Activated effector memory CD4-positive, alpha-beta T cell treated with Interleukin-2 at 50 U/mL for 16 hours (primary cell): Measurements from ENCODE around the gene NIN.
"Not testable (repeated sequence)": the region's sequence is repeated elsewhere in the genome, so short reads cannot be mapped to it uniquely, and the experiment has no call there.

ENCODE experiments used
- DNase-seq: peaks from one replicate; pipeline ENCODE4 v3.0.0-alpha.2; 2020

The NIN gene

DNA sequence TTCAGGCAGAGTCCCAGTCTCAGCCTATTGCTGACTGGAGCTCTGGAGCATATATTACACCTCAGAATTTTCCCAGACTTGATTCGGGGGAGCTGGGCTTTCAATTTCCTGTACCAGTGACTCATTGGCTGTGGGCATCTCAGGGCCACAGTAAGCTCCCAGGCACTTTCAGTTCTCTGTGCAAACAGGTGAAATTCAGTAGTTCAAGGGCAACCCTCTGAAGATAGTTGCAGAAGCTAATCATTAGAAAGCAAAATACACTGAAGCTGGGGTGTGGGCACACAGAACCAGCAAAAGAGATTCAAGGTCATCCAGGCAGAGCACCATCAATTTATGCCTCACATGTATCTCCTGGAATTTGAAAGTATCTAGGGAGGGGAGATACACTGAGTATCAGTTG, 8.1 kb upstream of the NIN start:
- DNase-seq = no peak

DNA sequence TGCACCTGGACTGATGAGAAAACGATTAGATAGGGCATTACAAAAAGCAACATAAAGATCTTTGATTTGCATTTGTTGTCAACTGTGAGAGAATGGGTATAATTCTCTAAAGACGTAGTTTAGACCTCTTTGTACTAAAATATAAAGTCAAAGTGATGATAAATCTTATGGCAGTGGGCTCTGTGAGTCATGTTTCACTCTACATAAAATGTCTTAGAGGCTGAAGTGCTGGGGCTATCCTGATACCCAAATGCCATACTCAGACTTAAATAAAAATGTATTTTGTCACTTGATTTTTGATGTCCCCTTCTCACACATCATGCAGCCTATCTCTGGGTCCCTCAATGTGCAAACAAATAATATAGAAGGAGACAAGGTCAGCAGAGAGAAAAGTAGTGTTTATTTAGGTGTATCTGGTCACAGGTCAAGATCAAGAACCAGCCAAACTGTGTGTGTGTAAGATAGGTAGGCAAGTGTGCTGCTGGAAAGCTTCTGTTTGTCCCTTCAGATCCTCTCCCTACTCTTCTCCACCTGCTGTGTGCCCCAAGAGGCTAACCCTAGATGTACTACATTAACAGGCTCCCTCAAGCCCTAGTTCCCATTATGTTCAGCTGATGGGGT, 7.0 kb upstream of the NIN start:
- no peak for DNase-seq

DNA sequence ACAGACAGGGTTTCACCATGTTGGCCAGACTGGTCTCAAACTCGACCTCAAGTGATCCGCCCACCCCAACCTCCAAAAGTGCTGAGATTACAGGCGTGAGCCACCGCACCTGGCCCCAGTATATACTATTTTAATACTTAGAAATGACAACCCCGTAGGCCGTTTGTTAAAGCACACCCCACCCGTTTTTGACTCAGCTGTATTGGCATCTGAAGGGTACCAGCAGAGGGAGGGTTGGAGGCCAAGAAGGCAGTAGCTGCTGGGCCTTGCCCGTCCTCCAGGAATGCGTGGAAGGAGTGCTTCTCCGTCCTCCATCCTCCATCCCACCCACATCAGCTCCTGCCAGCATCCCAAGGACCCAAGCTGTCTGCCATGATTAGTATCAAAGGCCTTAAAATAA, 6.3 kb upstream of the NIN start:
- no peak for DNase-seq

DNA sequence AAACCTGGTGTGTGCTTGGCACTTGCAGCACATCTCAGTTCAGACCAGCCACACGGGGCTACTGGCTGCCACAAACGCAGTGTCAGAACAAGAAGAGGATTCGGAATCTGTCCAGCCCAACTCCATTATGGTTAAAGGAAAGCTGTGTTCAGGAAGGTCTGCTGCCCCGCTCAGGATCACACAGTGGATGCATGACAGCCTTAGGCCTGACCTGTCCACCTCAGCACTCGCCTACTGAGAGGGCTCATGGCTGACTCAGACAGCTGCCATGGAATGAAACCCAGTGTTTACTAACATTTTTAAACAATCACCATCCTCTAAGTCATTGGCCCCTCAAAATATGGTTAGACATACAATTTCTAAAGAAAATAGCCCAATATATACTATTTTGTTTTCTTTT, 5.6 kb upstream of the NIN start:
- no peak for DNase-seq

DNA sequence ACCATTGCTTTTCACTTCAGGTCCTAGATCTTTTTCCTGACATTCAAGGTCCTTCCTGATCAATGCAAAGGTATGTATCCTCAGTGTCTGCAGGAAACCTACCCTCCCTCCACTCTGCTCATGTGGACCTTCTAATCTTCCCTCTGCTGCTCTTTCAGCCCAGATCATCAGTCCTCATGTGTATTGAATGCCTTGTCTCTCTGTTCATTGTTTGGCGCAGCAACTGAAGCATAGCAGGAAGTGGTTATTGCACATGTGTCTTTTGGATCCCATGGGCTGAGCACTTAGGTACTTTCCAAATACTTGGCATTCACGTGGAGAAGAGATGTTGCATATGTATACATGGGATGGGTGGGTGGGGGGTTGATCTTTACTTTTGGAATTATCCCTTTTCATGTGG, 4.3 kb upstream of the NIN start:
- DNase-seq = peak; percentile 14

DNA sequence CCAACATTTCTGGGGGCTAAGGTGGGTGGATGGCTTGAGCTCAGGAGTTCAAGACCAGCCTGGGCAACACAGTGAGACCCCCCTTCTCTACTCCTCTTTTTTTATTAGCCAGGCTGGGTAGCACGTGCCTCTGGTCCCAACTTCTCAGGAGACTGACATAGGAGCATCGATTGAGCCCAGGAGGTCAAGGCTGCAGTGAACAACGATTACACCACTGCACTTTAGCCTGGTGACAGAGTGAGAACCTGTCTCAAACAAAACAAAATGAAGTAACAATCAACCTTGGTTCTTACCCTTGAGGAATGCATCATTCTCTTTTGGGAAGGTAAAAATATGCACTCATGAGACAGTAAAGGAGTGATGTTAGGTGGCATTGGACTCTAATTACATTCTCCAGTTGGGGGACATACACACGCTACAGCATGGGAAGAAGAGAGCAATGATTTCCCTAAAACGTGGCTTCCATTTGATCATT, 3.9 kb upstream of the NIN start:
- no peak for DNase-seq

DNA sequence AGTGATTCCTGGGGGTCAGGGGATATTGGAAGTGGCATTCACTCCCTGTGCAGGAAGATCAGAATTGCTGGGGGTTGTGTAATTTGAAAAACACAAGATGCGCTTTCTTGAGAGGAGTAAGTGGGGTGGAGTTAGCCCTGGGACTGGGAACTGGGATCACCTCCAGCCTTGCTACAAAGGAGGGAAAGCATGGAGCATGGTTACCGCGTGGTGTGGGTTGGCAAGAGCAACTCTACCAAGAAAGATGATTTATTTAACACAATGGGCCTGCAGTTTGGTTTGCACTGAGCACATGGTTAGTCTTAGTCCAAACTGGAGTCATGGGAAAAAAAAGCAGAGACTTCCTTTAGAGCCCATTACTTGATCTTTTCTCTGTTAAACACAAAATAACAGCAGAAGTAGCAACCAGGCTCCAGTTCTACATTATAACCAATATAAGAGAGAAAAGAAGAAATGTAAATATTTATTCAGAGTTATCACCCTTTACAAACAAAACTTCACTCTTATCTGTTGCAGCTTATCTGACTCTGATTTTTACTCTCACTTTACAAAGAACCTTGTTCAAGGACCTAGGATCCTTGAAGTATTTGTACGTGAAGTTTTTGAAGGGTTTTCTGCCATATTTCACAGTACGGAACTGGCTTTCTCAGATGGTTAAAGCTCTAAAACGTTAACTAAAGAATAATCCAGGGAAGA, 2.1 kb upstream of the NIN start:
- DNase-seq = no peak

DNA sequence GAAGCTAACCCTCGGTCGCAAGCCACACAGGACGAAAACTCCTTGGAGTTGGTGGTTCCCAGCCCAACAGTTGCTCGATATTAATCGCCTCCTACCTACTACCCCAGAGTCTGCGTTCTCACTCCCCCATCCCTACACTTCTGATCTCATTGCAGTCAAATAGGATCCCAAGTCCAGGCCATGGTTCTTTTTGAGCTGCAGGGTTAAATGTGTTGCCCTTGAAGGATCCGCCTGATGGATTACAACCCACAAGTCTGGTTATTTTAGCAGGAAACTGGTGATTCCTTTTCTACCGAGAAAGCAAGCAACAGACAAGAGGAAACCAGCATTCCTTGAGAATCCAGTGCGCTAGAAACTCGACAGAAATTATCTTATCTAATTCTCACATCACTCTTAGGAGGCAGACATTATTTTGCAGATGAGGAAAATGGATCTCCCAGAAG, 785 bp upstream of the NIN start:
- no peak for DNase-seq

DNA sequence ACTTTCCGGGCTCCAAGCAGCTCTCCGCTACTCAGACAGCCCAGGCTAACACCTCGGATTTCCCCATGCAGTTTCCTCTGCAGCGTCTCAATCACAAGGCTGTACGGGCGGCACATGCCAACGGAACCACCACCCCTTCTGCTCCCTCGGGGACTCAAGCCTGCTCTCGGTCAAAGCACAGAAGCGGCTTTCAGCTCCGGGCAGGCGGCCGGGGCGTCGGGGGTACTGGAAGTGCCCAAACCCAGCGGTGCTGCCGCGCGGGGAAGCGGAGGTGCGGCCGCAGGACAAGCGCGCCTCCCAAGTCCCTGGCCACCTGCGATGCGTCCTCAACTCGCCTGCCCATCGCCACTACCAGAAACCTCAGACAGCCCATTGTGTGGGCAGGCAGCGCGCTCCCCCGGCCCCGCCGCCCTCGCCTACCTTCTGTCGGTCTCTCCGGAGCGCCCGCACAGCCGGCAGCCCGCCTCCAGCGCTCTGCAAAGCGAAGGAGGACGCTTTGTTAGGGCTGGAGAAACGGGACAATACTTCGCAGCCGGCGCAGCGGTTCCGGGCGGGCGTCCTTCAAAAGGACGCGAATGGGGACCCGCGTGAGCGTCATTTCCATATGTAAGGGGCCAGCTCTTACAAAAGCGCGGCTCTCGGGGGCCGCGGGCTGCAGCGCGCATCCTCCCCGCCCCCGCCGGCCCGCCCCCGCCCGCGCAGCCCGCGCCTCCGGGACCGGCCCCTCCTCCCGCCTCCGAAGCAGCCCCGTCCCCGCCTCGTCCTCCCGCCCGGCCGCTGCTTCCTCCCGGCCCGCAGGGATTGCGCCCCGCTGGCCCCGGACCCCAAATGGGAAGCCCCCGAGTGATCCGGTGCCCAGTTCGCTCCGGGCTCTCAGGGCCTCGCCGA, 674 bp downstream of the NIN start:
- peak; percentile 53 for DNase-seq

DNA sequence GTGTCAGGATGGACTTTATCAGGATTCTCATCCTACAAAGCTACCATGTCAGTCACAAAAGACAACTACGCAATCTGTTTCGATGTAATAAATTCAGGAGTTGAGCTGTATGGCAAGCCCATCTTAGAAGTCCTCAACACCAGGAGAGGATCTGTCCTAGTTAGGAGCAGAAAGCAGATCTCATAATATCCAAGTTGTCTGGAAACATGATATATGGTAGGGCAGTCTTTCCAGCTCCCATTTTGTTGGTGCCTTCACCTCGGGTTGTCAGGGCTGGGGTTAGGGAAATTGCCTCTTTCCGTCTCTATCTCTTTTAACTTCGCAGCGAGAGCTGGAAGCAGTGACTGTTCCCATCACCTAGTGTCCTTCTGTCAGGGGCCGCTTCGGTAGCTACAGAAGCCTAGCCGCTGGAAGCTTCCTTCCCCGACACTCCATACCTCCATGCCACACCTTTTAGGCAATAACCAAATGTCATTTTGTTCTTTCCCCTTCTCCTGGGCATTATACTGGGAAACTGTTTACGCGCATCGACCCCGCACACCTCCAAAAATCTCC, 1.4 kb downstream of the NIN start:
- no peak for DNase-seq

DNA sequence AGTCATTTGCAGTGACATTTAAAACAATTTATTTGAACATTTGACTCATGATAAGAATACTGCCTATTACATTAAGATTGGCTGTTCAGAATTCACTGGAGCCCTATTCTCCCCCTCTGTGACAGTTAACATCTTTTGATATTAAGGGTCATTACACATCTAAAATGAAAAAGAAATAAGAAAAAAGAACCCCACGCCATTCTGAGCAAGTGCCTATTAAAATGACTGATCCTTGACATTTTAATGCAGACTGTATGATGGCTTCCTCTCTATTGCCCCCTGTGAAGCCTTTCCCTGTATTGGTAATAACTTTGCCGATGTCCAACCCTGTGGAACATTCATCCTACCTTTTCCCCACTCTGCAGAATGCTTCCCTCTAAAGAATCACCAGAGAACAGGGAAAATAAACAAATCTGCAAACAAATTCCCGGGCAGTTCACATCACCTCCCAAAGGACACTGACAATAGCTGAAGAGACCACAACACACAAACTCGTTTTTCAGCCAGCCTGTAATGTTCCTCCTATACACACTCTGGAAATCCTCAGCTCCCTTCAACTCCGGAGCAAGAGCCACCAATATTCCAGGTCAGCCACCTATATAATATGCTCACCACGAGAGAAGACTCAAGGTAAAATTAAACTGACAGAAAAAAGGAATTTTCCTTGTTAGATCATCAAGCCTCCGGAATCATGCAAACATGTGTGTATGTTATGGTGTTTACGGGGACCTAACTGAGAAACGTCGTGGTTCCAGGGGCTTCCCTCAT, 2.1 kb downstream of the NIN start:
- no peak for DNase-seq

DNA sequence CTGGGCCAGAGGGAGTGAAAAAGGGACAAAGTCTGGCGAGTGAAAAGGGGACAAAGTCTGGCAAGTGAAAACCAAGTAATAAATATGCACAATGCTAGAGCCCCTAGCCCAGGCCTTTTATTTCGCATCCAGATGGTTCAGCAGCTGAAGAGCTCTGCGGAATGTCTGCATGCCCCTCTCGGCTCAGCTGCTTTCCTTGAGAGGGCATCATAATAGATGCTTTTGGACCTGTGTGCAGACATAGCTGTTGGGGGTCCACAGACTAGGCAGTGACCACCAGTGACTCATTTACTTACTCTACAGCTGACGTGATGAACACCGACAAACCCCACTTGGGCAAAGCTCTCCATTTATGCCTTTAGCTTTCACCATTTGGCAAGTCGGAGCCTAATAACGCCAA, 4.3 kb downstream of the NIN start:
- no peak for DNase-seq

DNA sequence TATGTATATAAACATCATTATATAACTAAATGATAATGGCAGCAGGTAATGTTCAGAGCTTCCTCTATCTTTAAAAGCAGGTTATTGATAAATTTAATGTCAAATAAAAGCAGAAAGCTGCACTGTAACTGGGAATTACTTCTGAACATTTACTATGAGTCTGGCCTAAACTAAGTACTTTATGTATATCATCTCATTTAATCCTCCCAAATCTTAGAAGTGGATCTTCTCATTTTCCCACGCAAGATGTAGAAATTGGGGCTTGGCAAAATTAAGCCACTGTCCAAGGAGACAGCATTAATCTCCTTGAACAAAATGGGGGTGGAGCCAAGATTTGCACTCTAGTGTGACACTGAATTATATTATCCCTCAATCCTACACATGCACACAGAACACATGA, 5.7 kb downstream of the NIN start:
- DNase-seq = no peak

DNA sequence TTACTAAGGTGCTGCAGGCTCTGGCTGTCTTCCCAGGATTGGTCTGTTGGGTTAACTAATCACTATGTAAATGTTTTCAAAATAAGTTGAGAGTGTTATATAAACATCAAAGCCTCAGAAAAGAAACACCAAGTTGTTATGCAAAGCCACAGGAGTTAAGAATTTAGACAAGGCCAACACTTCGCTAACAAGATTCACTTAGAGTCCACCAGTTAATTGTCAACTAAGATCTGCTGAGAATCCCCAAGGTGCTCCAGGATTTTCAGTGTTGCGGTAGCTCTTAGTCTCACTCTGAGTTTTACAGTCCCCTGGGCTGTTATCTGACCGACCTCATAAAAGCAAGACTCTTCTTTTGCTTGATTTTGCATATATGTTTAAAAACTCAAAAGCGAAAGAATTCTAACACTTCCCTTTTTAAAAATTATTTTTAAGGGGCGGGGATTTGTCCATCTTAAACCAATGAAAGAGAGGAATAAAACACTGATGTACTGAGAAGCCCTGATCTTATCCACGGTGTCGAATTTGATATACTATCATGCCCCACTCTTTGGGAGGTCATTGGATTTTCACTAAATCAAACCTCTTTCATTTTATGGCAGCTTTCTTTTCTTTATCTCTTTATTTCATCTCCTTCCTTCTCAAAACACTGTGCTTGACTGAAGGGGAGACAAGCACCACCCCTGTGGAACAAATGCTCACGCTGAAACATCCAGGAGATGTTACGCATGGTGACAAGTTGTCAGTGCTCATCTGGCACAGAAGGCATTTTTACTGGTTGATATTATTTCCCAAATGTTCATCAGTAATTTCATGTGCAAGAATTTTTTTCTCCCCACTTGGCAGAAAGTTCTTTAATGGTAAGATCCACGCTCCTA, 7.0 kb downstream of the NIN start:
- DNase-seq = no peak

DNA sequence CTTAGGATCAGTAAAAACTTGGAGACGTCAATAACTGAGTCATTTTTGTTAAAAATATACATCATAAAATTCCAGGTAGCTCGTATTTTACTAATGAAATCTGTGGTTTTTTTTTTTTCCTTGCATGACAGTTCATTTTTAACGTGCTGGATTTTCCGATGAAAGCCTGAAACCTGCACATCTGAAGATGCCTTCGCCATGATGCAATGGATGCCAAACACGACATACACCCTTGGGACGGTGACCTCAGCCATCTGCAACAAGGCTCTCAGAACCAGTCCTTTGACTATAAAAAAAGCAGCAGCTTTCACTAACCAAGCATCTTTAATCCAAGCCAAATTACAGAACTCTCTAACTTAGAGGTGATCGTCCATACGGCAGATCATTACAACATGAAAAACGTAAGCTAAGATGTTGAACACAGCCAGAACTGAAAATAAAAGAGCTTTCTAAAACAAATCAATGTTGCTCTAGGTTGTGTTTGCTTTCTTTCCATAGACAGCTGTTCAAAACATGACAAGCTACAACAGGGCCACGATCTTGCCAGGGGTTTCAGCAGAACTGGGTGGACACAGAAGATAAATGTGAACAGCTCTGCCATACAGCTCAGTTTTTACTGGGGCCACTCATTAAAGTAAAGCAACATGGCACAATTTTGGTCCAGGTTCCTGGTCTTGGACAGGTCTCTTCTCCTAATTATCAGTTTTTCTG, 7.8 kb downstream of the NIN start:
- DNase-seq = no peak

DNA sequence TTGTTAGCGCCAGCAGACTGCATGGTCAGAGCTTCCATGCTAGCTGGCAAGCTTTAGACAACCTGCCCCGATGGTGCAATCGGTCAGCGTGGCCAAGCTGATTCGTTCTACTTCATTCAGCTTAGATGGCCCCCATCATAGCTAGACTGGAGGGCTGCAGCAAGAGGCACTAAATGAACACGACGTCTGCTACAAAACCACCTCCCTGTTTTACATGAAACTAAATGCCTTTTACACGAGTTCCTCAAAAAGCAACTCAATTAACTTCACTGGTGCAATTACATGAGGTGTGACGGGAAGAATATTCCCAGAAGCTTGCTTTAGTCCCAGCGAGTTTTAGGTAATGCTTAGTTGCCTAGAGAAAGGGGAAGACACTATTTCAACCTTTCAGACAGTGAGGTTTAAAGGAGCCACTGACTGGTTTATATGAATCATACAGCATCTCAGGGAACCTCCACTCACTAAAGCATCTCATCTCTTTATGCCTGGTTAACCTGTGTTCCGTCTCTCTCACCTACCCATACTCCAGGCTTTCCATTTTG, 8.4 kb downstream of the NIN start:
- no peak for DNase-seq

DNA sequence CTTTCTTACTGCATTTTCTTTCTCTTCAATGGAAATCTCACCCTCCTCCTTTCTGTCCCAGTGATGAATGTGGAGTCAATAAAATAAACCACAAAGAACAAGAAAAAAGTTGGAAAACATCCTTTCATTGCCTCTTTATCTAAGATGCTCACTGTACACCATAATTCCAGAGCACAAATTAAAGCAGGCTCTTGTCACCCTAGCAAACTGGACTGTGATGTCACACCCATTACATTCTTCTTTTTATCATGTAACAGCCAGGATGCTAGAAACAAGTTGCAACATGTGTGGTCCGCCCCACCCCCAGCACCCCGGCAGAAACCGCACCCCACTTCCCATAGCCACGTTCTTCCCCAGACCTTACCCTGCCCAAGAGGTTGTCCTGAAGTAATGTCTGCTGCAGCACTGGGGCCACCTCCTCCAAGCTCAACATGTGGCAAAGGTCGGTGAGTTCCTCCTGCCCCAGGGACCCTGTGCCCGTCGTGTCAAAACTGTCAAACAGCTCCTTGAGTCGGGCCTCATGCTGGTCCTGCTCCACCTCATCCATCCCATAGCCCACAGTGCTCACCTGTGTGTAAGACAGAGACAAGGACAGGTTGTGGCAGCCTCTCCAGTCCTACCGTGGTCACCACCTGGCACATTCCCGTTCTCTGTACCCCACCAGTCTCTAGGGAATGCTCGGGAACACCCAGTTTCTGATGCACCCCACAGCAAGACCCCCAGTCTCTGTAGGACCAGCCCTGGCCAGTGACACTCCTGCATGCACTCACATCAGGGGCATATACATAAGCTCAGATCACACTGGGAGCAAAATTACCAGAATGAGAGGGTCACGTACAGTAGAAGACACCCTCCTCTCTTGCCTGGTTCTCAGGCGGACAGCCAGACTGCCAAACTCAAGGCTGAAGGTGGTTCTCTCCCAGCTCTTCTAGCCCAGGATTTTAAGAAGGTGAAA, 9.2 kb downstream of the NIN start:
- DNase-seq = peak; percentile 53

DNA sequence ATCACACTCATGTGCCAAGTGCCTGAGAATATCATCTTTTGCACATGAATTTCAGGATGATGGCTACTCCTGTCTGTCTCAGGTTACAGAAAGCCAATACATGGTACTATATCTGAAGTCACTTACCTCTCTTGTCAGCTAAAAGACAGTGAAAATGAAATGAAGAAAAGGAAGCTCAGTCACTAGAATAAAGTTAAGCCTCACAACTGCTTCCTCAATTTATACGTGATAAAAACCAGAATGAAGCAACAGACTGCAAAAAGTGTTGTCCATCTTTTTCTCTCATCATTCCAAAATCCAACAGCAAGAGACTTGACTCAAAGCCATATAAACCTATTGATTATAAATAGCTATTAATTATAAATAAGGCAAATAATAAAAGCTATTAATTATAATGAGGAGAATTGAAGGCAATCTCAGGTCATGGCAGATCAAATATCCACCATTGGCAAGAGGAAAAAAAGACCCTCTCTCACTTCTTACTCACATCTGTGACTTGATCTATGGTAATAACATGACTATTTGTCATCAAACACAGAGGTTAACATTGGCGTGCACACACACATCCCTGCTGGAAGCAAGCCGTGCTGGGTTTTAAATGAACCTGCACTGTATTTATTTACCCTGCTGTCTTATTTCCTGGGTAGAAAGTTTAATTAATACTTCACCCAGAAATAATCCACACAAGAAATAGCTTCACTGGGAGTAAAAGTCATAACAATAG, 10.0 kb downstream of the NIN start:
- no peak for DNase-seq

DNA sequence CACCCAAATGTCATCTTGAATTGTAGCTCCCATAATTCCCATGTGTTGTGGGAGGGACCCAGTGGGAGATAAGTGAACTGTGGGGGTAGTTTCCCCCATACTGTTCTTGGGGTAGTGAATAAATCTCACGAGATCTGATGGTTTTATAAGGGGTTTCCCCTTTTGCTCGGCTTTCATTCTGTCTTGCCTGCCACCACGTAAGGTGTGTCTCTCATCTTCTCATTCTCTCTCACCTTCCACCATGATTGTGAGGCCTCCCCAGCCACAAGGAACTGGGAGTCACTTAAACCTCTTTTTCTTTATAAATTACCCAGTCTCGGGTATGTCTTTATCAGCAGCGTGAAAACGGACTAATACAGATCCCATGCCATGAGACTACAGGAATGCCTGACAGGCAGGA, 11.7 kb downstream of the NIN start:
- not testable (repeated sequence) for DNase-seq
